NCI-H748 (cell line): ENCODE measurements around the gene ATP7B.

ENCODE experiments used
- DNase-seq: peaks from one replicate; lab custom pipeline; 2025; ENCODE audit not compliant: unreplicated experiment; lab: John Stamatoyannopoulos, UW

ATP7B gene

DNA sequence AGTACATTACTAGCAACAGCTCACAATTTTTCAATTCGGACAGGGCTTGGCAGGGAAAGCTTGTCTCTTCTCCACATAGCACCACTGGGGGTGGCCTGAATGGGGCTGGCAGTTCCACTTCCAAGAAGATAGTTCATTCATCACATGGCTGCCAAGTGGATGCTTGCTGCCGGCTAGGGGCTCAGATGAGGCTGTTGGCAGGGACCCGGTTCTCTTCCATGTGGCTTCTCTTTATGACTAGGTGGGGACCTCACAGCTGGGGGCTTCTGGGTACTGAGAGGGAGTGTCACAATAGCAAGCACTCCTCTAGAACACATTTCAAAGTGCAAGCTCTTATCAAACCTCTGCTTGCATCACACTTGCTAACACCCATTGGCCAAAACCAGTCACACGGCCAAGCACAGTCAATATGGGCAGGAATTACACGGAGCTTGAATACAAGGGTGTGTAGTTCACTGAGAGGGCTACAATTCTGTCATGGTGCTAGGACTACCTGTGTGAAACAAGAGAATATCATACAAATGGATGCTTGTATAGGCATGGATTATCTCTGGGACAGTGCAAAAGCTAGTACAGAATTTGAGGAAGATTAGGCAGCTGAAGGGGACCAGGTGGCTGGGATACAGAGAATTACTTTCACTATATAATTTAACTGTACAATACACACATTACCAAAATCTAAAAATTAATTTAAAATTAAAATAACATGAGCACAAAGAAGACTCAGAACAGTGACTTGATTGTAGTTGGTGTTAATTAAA lies 32.3 kb downstream of the ATP7B start:
- DNase-seq: no peak

DNA sequence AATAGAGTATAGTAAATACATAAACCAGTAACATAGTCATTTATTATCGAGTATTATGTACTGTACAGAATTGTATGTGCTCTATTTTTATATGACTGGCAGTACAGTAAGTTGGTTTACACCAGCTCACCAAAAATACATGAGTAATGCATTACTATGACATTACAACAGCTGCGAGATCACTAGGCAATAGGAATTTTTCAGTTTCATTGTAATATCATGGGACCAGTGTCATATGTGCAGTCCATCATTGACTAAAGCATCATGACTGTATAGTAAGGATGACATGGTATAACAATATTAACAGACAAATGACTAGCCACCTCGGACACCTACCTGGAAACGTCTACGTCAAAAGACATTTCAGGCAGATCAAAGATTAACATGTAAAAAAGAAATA lies 33.6 kb downstream of the ATP7B start:
- DNase-seq: no peak

DNA sequence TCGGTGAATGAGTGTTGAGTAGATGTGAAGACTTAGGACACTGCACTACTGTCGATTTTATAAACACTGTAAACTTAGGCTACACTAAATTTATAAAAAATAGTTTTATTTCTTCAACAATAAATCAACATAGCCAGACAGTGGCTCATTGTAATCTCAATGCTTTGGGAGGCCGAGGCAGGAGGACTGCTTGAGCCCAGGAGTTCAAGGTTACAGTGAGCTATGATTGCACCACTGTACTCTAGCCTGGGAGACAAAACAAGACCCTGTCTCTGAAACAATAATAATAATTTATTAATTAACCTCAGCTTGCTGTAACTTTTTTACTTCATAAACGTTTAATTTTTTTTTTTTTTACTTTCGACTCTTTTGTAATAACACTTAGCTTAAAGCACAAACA lies 34.4 kb downstream of the ATP7B start:
- no peak for DNase-seq

DNA sequence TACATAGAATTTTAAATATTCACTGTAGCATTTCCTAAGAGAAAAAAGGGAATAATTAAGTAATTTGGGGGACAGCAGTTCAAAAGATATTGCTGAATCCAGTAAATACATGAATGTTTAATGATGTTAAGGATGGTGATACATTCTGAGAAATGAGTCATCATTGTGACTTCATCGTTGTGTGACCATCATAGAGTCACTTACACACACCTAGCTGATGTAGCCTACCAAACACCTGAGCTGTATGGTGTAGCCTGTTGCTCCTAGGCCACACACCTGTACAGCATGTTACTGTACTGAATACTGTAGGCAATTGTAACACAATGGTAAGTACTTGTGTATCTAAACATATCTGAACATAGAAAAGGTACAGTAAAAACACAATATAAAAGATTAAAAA lies 34.8 kb downstream of the ATP7B start:
- no peak for DNase-seq

DNA sequence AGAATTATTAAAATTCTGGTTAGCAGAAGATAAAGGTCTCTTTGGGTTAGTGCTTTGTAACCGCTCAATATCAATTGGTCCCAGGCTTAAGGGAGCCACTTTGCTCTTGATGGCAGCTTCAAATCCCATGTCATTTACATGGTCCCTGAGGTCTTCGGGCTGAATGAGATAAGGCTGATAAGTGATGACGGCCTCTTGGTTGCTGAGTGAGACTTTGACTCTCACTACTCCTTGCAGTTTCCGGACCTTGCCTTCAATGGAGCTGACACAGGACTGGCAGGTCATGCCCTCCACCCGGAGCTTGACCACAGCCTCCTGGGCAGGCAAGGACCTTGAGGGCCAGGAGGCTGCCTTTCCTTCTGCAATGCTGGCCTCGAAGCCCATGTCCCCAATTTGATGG lies 36.8 kb downstream of the ATP7B start:
- DNase-seq: no peak

DNA sequence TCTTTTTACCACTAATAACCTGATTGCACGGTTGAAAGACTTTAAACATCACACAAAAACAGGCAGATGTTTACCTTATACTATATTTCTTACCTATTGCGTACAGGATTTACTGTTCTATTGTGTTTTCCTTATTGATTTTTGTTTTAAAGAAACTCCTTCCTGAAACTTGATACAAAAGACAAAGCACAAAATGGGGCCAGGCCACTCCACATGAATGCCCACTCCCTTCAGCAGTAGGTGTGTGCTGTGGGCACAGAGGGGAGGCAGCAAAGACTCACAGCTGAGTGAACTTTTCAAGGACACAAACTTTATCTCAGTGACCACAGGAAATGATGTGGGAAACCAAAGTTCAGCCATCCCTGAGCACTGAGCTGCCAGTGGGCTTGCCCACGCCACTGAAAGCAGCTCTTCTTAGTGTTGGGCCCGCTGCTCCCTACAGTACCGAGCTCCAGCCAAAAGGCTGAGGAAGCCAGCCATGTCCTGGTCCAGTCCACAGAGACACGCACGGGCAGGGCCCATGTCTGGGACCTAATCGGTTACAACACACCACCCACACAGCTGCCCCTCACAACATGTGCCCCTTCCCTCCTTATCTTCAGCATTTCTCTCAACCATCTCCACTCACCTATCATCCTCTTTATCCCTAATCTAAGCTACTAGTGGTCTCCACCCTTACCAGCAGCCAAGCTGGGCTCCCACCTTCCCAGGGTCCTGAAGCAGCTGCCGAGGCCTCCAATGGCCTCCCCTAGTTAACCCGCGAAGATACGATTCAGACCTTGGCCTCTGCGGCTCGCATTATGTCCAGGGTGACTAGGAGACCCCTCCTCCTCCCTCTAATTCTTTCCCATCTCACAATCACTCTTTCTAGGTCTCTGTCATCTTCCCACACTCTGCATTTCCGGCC lies 39.5 kb downstream of the ATP7B start:
- peak; percentile 53 for DNase-seq

DNA sequence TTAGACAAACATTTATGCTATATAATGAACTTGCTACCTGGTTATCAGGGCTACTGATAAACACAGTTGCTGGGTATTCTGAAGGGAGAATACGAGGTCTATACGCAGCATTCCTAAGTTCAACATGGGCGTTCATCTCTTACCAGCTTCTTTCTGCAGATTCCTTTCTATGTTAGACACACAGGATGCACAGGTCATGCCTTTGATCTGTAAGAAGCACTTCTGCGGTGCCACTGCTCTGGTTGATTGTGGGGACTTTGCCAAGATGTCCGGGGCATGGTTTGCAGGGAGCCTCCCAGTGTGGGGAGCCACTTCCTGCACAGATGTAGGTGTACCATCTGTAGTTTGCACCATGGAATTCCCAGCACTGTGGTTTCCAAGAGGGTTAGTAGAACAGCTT lies 40.9 kb downstream of the ATP7B start:
- no peak for DNase-seq

DNA sequence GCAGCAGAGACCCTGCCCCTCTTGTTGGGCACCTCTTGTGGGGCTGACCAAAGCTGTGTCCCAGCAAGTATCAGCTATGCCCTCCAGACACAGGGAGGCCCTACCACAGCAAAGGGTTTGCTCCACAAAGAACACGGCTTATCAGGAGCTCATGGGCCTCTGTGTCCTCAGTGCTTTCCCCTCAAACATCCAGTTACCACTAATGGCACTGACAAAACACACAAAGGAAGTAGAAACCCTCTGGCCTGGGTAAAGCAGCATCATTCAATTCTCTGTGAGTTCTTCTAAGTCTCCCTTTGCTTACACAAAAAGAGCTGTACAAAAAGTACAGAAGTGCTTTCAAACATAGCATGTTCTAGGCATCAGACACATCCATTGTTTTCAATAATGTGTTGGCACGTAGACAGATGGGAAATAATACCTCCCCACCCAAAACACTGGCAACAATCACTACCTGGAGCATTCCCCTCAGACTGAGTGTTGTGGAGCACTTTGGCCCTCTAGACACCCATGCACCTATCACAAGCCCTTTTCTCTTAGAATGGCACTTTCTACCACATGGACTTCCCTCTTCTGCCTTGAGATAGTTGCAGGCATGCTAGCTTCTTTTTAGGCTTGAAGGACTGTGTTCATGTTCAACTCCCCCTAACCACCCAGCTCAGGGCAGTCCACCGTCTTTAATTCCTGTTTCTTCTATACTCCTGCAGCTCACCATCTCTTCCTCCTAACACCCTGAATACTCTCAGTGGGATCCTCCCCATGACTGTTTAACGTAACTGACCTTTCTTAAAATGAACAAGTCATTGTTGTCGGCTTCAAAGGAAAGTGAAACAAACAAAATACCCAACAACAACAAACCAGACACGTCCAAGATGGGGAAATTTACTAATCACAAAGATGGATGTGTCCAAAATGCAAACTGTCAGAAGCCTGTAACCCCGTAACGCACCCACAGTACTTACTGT lies 43.5 kb downstream of the ATP7B start:
- DNase-seq: no peak

DNA sequence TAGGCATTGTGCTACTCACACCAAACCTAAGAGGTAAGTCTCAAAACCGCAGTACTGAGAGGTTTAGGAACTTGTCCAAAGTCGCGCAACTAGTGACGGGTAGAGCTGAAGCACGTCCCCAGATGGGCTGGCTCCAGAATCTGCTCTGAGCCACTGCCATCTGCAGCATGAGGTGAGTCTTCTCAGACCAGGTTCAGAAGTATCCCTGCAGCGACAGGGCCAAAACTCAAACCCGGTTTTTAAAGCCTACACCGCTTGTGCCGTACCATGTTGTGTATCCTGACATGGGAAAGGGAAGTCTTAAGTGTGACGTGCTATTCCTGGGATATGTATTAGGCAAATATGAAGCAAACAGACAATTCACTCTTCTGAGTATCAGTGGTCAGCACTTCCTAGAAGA lies 45.1 kb downstream of the ATP7B start:
- no peak for DNase-seq

DNA sequence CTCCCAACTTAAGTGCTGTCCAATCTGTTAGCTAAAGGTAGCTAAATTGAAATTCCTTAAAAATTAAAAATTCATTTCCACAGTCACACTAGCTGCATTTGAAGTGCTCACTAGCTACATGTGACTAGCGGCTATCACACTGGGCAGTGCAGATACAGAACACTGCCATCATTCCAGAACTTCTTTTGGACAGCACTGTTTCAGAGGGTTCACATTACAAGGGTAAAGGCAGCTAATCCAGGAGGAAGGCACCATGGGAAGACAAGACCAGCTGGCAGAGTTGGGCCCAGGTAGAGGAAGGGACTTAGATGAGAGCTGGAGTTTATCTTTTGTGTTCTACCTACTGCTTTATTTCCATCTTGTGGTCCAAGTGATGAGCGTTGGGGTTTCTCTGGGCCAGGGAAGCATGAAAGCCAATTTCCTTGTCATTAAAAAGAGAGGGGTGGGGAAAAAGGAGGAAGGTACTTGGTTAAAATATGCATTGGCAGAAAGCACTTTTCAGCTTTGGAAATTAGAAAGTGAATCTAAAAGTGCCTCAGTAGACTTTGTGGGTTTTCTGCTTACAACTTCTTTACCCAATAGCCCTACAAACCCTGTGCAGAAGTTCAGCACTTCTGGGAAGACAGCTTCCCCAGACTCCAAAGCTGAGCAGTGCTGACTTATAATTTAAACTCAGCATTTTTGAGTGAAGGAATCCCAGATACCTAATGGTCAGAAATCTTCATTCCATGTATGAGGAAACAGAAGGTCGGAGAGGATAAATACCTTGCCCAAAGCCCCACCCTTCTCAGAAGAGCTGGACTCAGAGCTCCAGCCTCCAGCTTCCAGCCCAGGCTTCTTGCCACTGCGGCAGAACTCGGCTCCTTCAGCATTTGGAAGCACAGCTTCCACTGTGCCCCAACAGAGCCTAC lies 49.5 kb downstream of the ATP7B start:
- DNase-seq: no peak

DNA sequence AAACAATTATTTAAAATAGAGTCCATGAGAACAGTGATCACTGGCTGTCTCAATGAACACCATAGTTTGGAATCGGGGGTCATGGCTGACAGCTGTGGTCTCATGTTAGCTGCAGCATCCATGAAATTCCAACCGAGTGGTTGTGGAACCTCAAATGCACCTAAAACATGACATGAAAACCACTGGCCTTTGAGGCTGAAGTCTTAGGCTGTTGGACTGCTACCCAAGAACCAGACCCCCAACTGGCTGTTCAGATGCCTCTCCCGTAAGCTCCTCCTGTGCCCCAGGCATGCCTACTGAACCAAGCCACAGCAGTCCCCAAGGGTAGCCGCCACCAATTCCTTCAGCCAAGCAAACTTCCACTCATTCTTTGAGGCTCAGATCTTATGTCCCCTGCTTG lies 50.5 kb downstream of the ATP7B start:
- DNase-seq: no peak

DNA sequence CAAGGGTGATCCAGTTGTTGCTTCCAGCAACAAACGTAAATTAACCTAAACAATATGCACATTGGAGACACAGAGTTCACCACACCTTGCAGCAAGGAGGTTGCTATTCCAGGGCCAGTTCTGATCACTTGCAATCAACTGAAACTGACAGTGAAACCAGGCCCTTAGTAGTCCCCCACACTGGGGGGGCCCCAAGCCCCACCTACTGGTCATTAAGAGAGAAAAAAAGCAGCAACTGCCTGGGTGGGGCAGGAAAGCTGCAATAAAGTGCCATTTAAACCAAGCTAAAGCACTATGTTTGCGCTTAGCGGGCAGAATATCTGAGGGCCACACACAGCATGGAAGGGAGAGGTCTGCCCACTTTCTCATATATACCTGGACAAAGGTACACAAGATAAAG lies 51.5 kb downstream of the ATP7B start:
- DNase-seq: peak; percentile 73

DNA sequence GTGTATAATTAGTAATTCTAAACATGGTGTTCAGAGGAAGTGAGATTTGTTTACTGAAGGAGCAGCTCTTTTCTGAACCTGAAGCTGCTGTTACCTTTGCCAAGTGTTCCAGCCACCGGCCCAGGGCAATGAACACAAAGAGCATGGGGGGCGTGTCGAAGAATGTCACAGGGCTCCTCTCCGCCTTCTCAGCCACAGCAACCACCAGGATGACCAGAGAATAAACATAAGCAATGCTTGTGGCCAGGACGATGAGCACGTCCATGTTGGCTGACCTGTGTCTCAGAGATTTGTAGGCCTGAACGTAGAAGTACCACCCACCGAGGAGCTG lies 53.1 kb downstream of the ATP7B start:
- DNase-seq: peak; percentile 74

DNA sequence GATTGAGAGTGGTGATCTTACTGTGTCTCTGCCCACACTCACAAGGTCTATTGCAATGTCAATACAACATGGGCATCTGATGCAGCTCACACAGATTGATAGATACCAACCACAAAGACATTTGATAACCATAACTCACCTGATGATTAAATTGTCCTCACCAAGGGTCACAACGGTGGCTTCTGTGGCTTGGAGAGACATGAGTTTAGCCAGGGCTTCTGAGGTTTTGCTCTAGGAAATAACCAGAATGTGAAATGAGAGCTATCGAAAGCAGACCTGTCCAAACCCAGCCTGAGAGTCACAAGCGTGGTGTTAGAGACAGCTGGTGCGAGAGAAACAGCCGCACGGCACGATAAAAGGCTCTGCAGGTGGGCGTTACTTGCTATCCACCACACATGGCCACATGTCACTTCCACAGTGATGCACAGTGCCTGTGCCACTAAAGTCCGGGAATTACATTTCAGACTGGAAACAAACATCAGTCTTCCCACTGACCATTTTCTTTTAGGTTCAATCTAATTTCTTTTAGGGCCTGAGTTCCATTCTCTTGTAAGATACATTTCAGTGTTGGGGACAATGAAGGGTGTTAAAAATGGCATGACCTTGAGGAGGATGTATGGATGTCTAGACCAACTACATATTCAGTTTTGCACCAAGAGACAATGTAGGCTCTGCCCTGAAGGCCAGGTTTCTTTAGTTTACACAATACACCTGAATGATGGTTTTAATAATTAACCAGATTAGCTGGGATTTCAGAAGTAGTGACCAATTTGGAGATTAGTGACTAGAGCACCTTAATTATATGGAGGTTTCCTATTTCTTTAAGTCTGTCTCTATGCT lies 53.7 kb downstream of the ATP7B start:
- peak; percentile 33 for DNase-seq

DNA sequence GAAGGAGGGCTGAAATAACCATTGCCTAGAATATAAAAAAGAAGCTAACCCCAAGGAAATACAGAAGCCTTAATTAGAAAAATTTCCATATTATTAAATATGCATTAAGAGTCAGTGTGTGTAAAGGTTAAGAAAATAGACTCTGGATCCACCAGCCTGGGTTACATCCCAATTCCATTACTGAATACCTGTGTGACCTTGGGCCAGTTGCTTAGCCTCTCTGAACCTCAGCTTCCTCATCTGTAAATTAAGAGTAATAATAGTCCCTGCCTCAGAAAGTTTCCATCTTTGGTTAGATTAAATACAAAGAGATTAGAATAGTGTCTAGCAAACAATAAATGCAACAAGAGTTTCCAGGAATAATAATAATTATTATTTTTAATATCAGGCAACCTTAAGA lies 54.5 kb downstream of the ATP7B start:
- DNase-seq: no peak

DNA sequence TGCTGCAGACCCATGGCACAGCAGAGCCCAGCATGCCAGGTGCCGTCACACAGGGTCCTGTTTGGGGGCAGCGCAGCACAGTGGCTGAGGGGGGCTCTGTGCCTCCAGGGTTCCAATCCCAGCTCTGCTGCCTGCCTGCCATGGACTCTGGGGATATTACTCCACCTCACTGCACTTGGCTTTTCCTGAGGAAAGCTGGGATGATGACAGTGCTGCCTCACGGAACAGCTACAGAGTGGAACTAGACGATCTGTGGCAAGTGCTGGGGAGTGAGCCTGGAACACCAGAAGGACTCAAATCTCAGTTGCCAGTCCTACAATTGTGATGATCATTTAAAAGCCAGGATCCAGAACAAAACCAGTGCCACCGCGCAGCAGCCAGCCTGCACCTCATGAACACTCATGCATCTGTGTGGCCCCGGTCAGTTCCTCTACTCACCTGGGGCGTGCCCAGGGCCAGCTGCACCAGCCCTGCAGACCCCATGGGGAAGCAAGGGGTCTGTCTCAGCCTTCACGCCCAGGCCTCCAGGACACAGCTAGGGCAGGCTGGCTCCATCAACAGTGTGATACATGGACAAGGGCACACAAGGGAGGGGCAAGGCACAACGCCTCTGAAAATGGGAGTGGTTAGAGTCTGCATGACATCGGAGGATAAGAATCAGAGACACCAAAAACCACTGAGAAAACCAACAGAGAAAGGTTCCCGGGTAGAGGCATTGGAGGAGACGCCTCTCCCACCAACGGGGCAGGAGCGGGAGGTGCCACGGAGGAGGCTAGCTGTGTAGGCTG lies 55.2 kb downstream of the ATP7B start:
- no peak for DNase-seq

DNA sequence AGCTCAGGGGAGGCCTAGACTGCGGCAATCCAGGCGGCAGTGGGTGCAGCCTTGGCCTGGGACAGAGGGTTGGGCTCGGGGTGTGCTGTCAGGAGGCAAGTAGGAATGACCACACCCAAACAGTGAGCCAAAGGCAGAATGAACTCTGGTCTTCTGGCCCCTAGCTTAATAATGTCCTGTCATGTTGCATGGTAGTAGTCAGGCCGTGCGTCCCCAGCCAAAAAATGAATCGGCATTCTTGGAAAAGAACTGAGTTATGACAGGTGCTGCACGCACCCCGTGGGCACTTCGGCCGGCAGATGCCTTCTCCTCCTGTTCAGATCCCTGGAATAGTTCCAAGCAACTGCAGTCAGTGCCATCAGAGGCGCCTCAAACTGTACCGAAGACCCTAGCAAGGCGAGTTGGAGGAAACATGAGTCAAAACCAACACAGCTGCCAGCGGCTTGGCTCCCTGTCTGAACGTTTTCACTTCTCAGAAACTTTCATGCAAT lies 55.9 kb downstream of the ATP7B start:
- DNase-seq: peak; percentile 57
